HK-2 (cell line): ENCODE data around the gene SV2C.

Experiments used
- DNase-seq: peaks from one replicate; pipeline ENCODE4 v3.0.0-alpha.2; 2018; ENCODE audit not compliant: unreplicated experiment

The SV2C gene

GRCh38 chr5:76250463-76250862 lies 167.3 kb downstream of the SV2C start:
- no peak for DNase-seq

DNA sequence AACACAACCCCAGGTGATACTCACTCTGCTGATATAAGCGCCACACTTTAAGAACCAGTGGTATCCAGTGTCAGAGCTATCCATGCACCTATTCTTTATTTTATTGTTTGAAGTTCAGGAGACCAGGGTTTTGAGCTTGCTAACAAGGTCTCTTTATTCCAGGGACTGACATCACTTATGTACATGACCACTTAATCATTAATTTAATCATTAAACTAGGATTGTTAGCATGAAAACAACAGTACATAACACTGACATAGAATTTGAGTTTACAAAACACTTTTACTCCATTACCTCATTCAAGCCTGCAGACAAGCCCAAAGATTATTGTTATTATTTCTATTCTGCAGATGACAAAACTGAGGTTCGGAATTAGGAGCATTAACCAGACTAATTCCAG lies 168.5 kb downstream of the SV2C start:
- no peak for DNase-seq

DNA sequence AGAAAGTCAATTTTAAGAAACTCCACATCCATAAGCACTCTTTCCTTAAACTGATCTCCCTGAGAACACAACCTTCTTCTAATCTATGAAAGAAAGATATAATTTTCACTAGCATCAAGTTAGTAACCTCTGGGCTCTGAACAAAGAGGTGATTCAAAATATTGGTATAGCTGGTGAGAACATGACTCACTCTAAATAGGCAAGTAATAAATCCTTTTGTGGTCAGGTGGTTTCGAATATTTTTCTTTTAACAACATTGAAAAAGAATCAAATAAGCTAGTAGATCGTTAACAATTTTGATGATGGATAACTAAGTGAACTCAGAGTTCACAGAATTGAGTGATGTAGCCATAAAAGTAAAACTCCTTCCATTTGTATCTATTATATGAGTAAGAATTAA lies 169.3 kb downstream of the SV2C start:
- no peak for DNase-seq

GRCh38 chr5:76256116-76256889 lies 173.1 kb downstream of the SV2C start:
- DNase-seq = peak; percentile 7

- DNase-seq = no peak
Observed at GRCh38 chr5:76257225-76257833, 174.1 kb downstream of the SV2C start.

GRCh38 chr5:76257897-76258296 lies 174.7 kb downstream of the SV2C start:
- DNase-seq = no peak

GRCh38 chr5:76264681-76265080 lies 181.5 kb downstream of the SV2C start:
- DNase-seq = no peak

- no peak for DNase-seq
Observed at GRCh38 chr5:76269259-76269931, 186.2 kb downstream of the SV2C start.

DNA sequence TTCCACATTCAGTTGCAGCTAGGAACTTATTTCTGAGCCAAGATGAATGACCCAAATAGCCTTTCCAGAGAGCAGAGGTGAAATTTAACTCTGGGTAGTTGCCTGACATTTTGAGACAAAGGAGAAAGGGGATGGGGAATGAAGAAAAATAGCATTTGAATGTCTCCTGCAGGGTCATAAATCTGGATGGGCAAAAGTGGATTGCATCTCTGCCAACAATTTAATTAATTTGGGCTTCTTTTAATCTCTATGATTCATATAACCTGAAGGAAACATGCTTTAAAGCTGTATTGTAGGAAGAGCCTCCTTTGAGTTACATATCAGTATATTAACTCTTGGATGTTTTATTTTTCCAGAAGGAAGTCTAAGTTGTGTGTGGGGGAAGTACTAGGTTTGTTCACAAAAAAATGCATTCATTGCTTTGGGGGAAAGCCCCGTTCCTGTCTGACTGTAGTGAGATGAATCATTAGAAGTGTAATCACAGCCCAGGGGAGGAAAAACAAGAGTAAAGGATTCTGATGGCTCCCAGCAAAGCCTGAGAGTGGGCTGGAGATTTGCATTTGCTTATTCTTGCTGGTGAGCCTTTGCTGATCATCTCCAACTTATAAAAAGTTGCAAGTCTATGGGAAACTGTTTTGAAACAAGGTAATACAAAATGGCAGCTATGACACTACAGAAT lies 186.9 kb downstream of the SV2C start:
- DNase-seq = peak; percentile 1

GRCh38 chr5:76271836-76272235 lies 188.7 kb downstream of the SV2C start:
- DNase-seq = no peak

GRCh38 chr5:76273206-76273885 lies 190.2 kb downstream of the SV2C start:
- DNase-seq = no peak

DNA sequence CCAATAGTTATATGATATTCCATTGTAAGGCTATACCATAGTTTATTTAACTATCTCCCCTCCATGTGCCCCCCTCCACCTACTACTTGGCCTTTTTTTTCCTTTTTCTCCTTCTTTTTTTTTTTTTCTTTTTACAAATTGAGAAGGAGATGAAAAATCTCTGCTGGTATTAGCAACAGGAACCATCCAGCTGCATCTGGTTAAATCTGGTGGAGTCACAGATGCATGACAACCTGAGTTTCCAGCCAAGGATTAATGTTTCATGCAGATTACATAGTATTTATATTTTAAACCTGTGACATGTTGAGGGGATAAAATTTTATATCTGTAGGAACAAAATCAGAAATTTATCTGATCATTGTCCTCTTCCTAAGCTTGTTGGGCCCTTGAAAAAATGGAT lies 191.4 kb downstream of the SV2C start:
- DNase-seq = no peak

- no peak for DNase-seq
Observed at GRCh38 chr5:76277736-76278135, 194.6 kb downstream of the SV2C start.

GRCh38 chr5:76278261-76278789 lies 195.1 kb downstream of the SV2C start:
- no peak for DNase-seq

DNA sequence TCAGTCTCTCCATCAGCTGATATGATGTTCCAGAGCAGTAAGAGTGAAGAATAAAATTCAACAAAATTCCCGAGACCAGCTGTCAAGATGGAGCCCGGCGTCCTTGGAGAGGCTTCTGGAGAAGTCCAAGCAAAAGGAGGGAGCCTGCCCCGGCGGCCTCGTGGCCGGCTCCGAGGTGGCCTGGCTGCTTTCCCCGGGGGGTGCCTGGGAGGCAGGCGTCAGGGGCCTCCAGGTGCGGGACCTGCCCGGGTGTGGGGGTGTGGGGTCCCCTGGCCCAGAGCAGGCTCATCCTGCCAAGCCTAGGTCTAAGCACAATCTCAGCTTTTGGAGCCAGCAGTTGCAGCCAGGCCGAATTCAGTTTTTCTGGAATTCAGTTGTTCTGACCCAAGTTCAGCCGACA lies 197.3 kb downstream of the SV2C start:
- no peak for DNase-seq

GRCh38 chr5:76283670-76284069 lies 200.5 kb downstream of the SV2C start:
- DNase-seq = no peak

DNA sequence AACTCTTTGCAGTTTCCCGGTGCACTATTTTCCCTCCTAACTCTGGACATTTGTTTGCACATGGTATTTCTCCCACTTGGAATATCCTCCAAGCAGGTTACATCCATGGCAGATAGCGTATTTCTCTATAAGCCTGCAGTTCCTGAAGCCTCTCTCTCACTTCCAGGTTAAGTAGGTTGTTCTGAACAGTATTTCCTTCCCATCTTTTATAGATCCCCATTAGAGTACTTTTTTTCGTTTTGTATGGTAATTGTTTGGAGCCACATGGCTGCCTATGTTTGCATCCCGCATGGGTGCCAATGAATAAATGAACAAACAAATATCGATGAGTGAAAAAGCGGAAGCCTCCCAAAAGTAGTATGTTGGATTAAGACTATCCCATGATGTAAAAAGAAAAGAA lies 206.5 kb downstream of the SV2C start:
- DNase-seq = no peak

GRCh38 chr5:76290321-76290757 lies 207.2 kb downstream of the SV2C start:
- no peak for DNase-seq

- no peak for DNase-seq
Observed at GRCh38 chr5:76291305-76292077, 208.3 kb downstream of the SV2C start.

DNA sequence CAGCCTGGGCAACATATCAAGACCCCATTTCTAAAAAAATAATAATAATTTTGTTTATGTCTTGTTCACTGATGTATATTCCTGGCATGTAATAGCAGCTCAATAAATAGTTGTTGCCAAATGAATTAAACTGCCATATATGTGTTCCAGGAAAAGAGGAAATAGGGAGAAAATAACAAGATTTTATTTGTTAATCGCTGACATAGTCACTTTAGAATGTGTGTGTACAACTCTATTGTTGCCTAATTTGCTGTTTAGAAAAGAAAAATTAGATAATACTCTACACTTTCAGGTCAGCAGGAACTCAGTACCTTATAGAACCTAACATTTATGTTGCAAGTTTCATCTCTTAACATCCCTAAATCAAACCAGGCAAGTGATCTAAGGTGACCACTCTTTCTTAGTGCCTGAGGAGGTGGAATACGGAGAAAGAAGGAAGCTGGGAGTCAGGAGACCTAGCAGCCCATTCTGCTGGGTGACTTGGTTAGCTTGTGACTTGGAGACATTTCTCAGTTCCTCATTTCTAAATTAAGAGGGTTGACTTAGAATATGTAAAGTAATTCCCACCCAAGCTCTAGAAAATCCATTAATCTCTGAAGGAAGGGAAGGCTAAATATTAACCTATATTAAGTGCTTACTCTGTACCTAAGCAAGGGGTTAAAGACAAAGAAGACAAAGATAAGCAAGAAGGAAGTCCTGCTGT lies 209.6 kb downstream of the SV2C start:
- DNase-seq = no peak
